Inferior parietal cortex (tissue), 1 donor: ENCODE measurements around the gene CTTNBP2.

Source experiments
- DNase-seq: peaks from one replicate; pipeline ENCODE4 v3.0.0-alpha.2; 2016; ENCODE audit errors: extremely low spot score

Gene CTTNBP2

DNA sequence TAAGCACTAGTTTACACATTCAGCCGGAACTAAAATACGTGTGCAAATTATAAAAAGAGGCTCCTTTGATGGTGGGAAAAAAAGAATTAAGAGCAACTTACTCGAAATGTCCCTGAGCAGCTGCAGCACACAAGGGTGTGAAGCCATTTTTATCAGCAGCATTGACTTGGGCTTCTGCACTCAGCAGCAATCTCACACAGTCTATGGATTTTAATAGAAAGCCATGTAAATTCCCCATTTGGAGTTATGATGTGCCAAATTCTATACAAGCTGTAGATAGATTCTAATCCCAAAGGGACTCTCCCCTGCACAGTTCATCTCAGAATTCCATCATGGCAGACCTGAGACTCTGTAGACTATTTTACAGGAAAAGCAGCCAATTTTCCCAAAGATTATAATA, 90.5 kb downstream of the CTTNBP2 start:
- no peak for DNase-seq

DNA sequence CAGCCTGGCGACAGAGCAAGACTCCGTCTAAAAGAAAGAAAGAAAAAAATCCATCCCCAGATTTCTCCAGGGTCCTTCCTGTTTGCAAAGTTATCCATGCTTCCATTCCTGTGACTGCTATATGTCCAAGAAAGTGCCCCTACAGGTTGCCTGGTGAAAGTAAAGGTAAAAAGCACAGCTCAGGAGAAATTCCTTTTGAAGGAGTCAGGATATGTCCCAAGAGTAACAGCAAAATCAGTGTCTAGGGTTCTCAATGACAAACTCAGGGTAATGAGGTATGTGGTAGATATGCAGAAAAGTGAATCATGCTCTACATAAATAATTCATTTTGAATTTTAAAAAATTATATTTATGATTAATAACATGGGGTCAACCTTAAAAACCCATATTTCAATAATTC, 91.5 kb downstream of the CTTNBP2 start:
- no peak for DNase-seq

DNA sequence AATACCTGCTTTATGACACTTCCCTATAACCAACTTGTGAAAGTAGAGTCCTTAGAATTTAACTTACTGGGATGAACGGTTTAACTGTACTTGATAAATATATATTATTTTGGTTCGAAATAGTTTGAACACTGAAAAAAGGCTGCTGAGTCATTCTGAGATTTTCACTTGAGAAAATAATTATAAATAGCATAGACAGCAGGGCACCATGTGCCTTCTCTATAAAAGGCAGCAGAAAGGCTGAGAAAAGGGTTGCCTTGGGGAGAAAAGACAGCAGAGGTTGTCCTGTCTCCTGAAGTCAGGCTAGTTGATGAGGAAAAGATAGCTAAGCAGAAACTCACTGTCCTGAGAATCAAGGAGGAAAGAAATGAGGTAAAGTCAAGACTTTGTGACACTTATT, 92.4 kb downstream of the CTTNBP2 start:
- DNase-seq, result peak; percentile 41

DNA sequence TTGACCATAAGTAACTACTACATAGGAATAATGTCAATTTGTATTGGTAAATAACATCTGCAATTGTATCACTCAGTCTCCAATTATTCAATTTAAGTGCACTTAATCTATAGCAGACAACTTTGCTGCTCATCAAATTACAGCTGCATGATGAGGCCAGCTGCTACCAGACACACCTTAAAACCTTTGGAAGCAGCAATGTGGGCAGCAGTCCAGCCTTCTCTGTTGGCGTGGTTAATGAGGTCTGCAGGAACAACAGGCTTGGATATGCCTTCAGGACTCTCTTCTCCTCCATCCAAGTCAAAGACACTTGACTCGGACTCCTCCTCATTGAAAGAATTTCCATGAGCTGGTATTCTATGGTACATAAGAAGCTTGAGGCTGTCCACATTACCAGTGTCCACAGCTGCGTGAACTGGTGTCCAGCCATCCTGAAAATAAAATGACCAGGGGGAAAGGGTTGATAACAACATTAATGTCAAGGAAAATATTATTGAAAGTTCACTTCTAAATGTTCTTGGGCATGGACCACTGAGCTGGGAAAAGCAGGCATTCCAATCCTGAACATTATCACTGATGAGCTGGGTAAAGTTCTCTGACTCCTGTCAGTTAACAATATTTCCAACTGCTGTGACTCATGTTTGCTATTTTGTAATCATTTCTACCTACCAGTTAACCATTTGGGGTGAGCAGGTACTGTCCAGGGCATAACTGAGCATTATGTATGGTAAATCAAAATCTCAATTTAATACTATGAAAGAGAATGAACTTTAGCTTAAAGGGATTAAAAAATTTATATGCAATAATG, 95.7 kb downstream of the CTTNBP2 start:
- no peak for DNase-seq

DNA sequence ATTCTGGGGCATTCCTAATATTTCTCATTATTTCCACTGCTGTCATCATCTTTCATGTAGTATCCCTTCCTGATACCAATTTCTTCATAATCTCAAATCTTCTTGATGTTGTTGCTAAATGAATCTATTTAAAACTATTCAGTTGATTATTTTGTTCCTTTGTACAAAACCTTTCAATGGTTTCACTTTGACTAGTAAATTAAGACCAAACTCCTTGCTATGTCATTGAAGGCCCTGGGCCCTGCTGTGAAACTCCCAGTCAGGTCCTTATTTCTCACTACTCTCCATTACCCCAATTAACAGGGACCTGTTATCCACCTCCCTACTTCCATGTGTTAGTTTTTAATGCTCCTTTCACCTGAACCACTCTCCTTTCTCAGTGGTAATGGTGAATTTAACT, 97.0 kb downstream of the CTTNBP2 start:
- no peak for DNase-seq

DNA sequence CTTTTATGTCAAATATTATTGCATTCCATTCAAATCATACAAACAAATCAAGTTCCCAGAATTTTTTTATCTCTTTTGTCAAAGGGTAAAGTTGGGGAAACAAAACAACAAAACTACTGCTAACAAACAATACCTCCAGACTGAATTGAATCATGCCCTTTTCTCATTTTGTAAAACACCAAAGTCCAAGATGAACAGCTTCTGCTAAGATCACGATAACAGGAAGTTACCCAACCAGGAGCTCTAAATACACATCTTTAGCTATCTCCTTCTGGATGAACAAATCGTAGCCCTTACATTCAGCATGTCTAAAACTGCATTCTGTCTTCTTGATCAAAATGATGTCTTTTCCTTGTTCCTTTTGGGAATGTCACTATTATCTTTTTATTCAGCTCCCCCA, 97.4 kb downstream of the CTTNBP2 start:
- no peak for DNase-seq

DNA sequence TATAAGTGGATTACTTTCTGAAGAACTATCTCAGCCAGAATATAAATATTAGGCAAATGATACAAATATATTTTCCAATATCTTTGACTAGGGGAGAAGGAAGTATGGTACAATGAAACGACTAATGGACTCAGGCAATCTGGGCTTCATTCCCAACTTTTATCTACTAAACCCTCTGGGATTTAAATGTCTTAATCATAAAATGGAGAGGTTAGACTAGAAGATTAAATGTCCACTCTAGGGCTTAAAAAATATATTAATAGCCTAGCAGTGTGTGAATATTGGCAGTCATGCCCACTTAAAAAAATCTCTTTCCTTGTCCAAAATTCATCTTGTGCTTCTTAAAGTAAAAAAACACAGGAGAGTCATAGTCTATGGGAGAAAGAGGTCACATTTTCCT, 98.3 kb downstream of the CTTNBP2 start:
- DNase-seq, result no peak

DNA sequence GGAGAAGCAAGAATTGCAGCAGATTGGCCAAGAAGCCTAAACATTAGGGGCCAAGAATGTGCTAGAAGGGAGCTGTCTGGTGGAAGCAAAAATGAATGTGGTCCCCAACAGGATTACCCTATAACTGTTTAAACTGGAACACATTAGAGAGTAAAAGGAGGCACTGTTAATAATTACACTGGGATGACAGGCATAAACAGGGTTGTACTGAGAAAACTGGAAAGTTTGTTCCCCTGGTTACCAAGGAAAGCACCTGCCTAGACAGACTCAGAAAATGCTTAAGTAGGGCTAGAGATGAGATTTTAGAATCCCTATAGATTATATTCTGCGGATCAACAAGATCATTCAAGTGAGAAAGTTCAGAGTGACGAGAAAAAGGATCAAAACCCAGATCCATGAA, 100.8 kb downstream of the CTTNBP2 start:
- DNase-seq, result no peak

DNA sequence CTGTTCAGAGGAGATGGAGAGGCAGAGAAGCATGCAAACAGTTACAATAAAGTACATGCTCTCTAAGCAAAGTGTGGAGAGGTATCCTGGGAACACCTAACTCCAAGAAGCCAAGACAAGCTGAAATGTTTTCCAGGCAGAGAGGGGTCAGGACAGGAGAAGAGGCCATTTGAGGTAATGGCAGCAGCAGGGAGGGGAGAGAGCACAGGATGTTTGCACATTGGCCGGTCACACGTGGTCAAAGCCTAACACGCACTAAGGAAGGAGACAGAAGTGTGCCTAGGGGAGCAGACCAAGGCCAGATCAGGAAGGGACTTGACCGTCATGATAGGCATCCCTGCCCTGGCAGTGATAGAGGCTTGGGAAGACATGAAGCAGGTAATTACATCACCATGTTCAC, 101.5 kb downstream of the CTTNBP2 start:
- DNase-seq, result no peak

DNA sequence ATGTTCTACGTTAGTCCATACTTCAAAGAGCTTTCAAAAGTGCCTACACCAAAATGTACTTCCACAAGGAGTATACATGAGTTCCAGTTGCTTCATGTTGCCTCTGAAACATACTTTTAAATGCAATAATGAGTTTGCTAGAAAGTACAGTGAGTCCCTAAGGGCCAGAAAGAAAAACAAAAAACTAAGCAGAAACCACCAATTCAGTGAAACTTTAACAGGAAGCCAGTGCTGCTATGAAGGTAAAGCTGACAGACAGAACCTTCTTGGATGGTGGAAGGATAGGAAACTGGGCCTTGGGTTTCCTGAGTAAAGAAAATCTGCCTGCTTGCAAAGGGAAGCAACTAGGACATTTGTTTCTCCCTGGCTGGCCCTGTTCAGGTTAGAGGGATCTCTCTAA, 104.2 kb downstream of the CTTNBP2 start:
- no peak for DNase-seq

DNA sequence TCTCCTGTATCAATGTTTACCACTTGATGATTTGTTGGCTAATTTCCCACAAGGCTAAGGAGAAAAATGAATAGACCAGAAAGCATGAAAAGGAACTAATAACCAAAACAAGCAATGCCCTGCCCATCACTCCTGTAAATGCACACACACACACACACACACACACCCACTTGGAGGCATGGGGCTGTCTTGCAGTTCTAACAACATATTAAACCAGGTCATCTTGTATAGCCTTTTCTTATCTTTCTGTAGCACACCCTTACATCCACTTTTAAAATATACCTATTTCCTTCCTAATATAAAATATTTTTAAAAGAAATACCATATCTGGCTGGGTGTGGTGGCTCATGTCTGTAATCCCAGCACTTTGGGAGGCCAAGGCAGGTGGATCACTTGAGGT, 105.3 kb downstream of the CTTNBP2 start:
- DNase-seq, result no peak

DNA sequence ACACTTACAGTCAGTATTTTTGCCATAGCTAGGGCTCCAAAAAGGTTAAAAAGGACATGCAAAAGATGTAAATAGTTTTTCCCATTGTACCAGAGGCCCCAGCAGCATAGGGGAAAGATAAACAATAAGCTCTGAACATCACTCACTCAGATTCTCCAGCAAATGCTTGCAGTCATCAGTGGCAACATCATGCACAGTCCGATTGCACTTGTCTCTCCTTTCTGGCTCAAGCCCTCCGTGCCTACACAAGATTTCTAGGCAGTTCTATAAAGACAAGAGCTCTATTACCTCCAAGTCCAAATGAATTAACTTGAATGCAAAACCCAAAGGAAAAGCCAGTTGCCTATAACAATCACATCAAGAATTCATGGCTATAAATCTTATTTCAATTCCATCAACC, 106.3 kb downstream of the CTTNBP2 start:
- DNase-seq, result peak; percentile 29

DNA sequence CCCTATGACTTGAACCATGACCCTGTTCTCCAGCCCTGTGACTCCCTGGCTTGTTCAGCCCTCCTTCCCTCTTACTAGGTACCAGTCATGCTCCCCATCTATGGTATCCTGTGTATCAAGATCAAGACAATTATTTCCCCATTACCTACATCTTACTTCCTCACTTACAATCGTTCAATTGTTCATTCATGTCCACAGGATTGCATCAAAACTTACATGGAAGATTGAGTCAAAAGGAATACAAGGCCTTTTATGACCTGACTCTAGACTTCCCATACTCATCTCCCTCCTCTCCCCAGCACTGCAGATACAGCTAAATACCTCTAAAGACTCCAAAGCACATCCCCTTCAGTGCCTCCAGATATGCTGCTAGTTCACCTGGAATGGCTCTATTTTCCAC, 109.2 kb downstream of the CTTNBP2 start:
- no peak for DNase-seq

DNA sequence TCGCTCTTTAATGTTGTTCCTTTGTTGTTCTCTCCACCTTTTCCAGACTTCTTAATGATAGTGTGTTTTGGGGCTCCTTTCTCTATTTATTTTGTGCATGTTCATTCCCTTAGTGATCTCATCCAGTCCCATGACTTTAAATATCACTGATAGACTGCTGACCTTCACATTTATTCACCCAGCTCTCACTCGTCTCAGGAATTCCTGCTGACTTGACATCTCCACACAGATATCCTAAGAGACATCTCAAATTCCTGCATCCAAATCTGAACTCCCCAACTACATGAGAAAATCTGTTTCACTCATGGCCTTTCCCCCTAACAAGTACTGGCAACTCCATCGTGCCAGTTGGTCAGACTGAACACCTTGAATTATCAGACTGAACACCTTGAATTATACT, 111.2 kb downstream of the CTTNBP2 start:
- no peak for DNase-seq

DNA sequence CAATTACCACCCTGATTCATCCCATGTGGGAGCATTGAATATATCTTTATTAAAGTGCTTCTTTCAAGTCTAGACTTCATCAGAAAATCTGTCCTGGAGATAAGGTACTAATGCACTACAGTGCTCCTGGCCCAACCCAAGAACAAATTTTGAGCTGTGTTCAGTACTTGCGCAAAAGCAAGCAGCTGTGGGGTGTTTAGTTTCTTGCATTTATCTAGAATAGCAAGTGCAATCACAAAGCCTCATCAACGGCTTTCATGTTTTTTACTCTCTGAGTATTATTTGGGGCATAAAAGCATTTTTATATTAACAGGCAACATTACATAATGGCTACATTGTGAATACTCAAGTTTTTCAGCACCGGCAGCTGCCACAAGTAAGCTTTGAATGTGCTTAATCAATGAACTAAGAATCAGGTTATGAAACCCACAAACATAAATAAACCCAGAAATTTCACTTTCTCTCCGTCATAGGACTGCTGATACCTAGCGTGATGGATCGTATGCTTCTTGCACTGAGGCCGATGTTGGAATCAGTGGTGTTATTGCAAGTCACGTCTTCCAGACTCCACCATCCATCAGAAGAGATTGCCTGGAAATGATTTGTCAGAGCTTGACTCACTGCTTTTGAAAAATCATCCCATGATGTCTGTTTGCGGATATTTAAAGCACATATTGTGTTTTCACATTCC, 113.1 kb downstream of the CTTNBP2 start:
- peak; percentile 63 for DNase-seq

DNA sequence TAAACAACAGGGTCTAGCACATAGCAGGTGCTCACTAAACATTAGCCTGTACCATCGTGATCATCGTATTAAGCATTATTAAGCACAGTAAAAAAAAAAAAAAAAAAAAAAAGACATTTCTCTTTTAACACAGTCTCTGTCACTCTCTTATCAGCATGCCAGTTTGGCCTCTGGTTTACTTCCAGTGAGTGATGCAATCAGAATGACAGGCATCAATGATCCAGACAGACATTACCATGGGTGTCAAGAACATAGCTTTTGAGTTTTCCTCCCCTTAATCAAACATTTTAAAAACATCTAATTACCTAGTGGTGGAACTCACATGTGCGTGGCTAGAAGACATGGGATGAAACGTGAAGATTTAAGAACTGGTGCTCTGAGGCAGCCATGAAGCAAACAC, 115.8 kb downstream of the CTTNBP2 start:
- no peak for DNase-seq

DNA sequence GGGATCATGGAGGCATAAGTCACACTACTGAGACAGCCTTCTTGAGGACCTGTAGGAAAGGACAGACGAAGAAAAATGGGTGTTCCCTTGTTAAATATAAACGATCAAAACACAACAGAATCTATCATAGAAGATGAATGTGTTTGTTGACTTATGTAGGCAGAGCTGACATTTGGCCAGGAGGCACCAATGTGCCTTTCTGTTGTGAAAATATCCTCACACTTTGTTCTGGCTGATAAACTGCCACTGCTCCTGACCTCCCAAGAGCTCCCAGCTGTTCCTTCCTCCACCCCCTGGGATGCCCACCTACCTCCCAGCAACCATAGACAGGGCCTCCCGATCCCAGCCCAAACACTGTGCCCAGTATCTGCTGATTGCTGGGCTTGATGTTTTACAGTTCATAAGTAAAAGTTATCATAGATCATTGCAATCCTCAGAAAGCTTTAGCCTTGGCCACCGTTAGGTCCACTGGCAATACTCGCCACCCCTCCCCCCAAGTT, 116.6 kb downstream of the CTTNBP2 start:
- DNase-seq, result no peak

DNA sequence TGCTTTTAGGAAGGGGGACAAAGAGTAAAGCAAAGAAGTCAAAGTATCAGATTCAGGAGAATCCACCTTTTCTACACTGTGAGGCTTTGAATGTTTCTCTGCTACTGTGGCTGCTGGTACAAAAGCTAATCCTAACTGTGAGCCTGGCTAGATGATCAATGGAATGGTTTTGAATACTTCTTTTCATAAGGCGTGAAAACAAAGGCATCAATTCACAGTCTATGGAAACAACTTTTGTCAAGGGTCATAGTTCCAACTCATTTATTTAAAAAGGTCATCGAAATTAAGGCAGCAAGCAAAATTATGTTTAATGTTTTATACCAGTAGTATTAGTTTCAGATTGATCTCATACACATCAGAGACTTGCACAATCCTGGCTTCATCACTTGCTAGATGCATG, 118.1 kb downstream of the CTTNBP2 start:
- DNase-seq, result peak; percentile 39

DNA sequence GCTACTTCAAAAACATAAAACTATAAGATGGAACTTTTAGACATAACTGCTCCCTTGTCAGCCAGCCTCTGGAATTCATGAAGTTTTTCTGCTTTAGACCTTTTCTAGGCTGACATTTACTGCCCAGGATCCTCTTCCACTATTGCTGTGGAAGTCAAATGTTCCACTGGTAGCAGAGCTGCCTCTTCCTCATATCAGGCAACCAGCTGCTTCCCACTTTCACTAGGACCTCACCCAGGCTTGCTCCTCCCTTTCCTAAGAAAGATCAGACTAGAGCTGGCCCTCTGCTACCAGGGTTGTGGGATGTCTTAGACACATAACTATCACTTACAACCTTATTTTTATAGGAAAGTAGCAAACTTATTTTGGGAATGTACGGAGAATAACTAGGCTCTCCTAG, 121.5 kb downstream of the CTTNBP2 start:
- peak; percentile 26 for DNase-seq

DNA sequence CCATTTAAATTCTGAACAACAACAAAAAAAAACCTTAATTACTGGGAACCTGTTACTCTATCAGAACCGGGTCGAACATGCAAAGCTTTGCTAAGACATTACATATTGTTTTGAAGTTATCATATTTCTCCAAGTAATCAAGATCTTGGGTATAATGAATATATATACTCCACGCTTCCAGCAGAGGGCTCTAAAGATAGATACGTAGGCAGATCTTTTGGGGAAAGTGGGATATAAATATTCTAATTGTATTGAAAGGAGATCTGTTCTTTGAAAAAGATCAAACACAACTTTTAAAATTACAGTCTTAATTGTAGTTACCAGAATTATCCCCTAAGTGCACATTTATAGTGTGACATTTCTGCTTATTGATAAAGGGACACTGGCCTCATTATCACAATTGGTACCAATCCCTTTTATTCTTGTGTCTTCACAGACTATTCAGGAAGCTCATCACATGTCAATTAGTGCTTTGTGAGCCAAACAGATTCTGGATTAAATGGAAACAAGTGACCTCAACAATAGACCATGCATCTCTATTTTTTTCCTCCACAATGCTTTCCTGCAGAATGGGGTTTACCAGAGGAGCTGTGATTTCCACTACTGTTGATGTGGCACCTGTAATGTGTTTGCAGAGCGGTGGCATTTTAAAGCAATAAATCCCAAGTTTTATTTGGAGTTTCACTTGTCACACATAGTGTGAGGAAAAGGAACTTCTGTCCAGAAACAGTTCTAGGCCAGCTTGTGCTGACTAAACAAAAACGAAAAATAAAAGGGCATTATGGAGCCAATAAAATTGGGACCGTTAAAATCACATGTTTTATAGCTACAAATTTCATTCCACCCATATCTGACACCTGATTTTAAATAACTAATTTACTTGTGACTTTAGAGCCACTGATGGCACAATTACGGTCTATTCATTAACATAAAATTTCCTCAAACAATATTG, 122.4 kb downstream of the CTTNBP2 start:
- peak; percentile 82 for DNase-seq

DNA sequence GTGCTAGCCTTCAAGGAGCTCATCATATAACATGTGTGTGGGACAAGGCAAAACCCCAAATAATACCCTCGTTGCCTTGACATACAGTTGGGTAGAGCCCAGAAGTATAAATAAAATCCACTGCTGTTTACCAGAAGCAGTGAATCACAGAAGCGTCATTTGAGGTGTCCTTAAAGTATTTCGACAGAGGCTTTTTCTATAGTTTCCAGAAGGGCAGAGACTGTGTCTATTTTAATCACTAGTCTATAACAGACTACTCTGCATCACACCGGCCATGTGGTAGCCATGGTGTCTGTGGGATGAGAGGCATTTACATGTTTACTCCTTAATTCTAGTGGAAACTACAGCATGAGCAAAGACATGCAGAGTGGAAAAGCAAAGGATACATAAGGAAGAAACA, 131.3 kb downstream of the CTTNBP2 start:
- DNase-seq, result no peak

DNA sequence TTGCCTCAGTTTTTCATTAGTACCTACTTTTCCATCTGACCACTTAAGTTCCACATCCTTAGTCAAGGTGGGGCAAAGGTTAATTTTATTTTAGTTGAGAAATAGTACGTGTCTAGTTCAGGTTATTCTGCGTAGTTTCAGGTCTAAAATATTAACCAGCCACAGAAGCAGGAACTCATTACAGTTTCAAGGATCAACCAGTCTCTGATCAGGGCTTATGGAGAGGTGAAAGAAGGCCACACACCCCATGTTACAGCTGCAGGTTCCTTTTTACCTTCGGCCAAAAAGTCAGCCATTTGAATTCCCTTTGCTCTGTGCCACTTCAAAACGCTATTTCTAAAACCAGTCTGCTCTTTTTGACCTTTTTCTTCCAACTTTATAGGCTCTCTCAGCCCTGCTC, 134.2 kb downstream of the CTTNBP2 start:
- DNase-seq, result no peak
